ENCODE results near the gene ZNF213. TPM values are rescaled to one million over a fixed set of nuclear protein-coding genes. Genes with fewer than 3 reads are reported as not detected.

The ZNF213 gene
- total RNA-seq, 1 donor from 2014 or later: 25.3 TPM

- no peak overlapping the region for H3K4me3 ChIP-seq
- no peak overlapping the region for H3K27ac ChIP-seq
- intact Hi-C loops (cut with DNase I): loop anchor here (5.0 kb wide), 1 partner anchor 34 kb away; no protein-coding TSS in a partner anchor
- DNase-seq (ENCODE audit: low spot score in 2 of 2): no peak
- H3K36me3 ChIP-seq: no peaks in the 10 kb centered on the region
- TF ChIP-seq CTCF (IDR thresholded peaks at IDR 0.05): peak in 1 of 3 experiments; percentile 21
- no peaks in the 10 kb centered on the region for H3K9me3 ChIP-seq
- H3K4me1 ChIP-seq: peaks cover 0 to 6% of the 10 kb centered on the region in 2 donors
- H3K27me3 ChIP-seq: no peaks in the 10 kb centered on the region
These were observed 39.0 kb upstream of the ZNF213 start for GRCh38 chr16:3095869-3096268.

GRCh38 chr16:3096362-3096761 is 38.5 kb upstream of the ZNF213 start:
- H3K4me1 ChIP-seq: peaks cover 0 to 6% of the 10 kb centered on the region in 2 donors
- H3K36me3 ChIP-seq: no peaks in the 10 kb centered on the region
- H3K4me3 ChIP-seq: no peak overlapping the region
- no peak overlapping the region for H3K27ac ChIP-seq
- intact Hi-C loops (cut with DNase I): loop anchor here (5.0 kb wide), 1 partner anchor 34 kb away; no protein-coding TSS in a partner anchor
- no peaks in the 10 kb centered on the region for H3K9me3 ChIP-seq
- no peak for DNase-seq (ENCODE audit: low spot score in 2 of 2)
- TF ChIP-seq CTCF (IDR thresholded peaks at IDR 0.05): no peak
- no peaks in the 10 kb centered on the region for H3K27me3 ChIP-seq

- H3K27me3 ChIP-seq: no peaks in the 10 kb centered on the region
- DNase-seq (ENCODE audit: low spot score in 2 of 2): no peak
- TF ChIP-seq CTCF (IDR thresholded peaks at IDR 0.05): no peak
These were observed 37.6 kb upstream of the ZNF213 start for GRCh38 chr16:3097266-3097665.

GRCh38 chr16:3098459-3099394 is 36.1 kb upstream of the ZNF213 start, which contains the start of gene ZSCAN10:
Gene ZSCAN10 (minus strand): TSS chr16:3099294. CDS start chr16:3092937, 6,357 bp downstream.
- no peak for DNase-seq (ENCODE audit: low spot score in 2 of 2)
- H3K27me3 ChIP-seq: no peaks in the 10 kb centered on the region
- intact Hi-C loops (cut with DNase I): loop anchor here (5.0 kb wide), 1 partner anchor 36 kb away; no protein-coding TSS in a partner anchor
- H3K36me3 ChIP-seq: no peaks in the 10 kb centered on the region
- H3K4me1 ChIP-seq: peaks cover 0 to 6% of the 10 kb centered on the region in 2 donors
- no peak for TF ChIP-seq CTCF (IDR thresholded peaks at IDR 0.05)
- H3K9me3 ChIP-seq: no peaks in the 10 kb centered on the region
- H3K27ac ChIP-seq: no peak within 1 kb of the TSS
- peak within 1 kb of the TSS; percentile 26 to 38 for H3K4me3 ChIP-seq

More at GRCh38 chr16:3097266-3097665, 37.6 kb upstream of the ZNF213 start:
- Histone ChIP-seq H3K36me3 (no peaks in the 10 kb centered on the region), H3K27ac (no peak overlapping the region), H3K4me1 (peaks cover 0 to 6% of the 10 kb centered on the region in 2 donors), H3K4me3 (no peak overlapping the region), H3K9me3 (no peaks in the 10 kb centered on the region)
- intact Hi-C loops (cut with DNase I): loop anchor here (5.0 kb wide), 1 partner anchor 35 kb away; no protein-coding TSS in a partner anchor

- intact Hi-C loops (cut with DNase I): loop anchor here (5.0 kb wide), 1 partner anchor 37 kb away; no protein-coding TSS in a partner anchor
- H3K4me1 ChIP-seq: peaks cover 0 to 6% of the 10 kb centered on the region in 2 donors
- TF ChIP-seq CTCF (IDR thresholded peaks at IDR 0.05): no peak
- no peak overlapping the region for H3K27ac ChIP-seq
- H3K27me3 ChIP-seq: no peaks in the 10 kb centered on the region
- no peaks in the 10 kb centered on the region for H3K36me3 ChIP-seq
- no peak overlapping the region for H3K4me3 ChIP-seq
- H3K9me3 ChIP-seq: no peaks in the 10 kb centered on the region
- DNase-seq (ENCODE audit: low spot score in 2 of 2): no peak
These were observed 35.5 kb upstream of the ZNF213 start for GRCh38 chr16:3099395-3099731.

All from ascending aorta (tissue), 2 donors.